Panc1 (cell line): Measurements from ENCODE around the gene DOLK.
"Not testable (repeated sequence)": the region's sequence is repeated elsewhere in the genome, so short reads cannot be mapped to it uniquely, and the experiment has no call there.

Source experiments
- TF ChIP-seq, protein P1 (sequence below), 2 experiments: IDR thresholded peaks; 2 replicates each; pipeline ENCODE4 v1.6.1; 2011 to 2012; ENCODE audit warnings: low read depth in 2 of 2, control low read depth in 1 of 2, low read length in 1 of 2, mild to moderate bottlenecking in 1 of 2, moderate library complexity in 1 of 2; ENCODE audit not compliant: insufficient read depth in 1 of 2
- TF ChIP-seq, protein P2 (sequence below): fragments of 450-650 bp; IDR thresholded peaks from 2 replicates; pipeline ENCODE4 v1.5.1; 2017; ENCODE audit warnings: mild to moderate bottlenecking

GRCh38 chr9:128944966-128945365 lies 2.4 kb downstream of the DOLK start:
- TF ChIP-seq, protein P1, sequence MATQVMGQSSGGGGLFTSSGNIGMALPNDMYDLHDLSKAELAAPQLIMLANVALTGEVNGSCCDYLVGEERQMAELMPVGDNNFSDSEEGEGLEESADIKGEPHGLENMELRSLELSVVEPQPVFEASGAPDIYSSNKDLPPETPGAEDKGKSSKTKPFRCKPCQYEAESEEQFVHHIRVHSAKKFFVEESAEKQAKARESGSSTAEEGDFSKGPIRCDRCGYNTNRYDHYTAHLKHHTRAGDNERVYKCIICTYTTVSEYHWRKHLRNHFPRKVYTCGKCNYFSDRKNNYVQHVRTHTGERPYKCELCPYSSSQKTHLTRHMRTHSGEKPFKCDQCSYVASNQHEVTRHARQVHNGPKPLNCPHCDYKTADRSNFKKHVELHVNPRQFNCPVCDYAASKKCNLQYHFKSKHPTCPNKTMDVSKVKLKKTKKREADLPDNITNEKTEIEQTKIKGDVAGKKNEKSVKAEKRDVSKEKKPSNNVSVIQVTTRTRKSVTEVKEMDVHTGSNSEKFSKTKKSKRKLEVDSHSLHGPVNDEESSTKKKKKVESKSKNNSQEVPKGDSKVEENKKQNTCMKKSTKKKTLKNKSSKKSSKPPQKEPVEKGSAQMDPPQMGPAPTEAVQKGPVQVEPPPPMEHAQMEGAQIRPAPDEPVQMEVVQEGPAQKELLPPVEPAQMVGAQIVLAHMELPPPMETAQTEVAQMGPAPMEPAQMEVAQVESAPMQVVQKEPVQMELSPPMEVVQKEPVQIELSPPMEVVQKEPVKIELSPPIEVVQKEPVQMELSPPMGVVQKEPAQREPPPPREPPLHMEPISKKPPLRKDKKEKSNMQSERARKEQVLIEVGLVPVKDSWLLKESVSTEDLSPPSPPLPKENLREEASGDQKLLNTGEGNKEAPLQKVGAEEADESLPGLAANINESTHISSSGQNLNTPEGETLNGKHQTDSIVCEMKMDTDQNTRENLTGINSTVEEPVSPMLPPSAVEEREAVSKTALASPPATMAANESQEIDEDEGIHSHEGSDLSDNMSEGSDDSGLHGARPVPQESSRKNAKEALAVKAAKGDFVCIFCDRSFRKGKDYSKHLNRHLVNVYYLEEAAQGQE (IDR thresholded peaks at IDR 0.05; ENCODE audit: insufficient read depth in 1 of 2, low read depth in 2 of 2, low read length in 1 of 2), result not testable (repeated sequence)
- TF ChIP-seq, protein P2, sequence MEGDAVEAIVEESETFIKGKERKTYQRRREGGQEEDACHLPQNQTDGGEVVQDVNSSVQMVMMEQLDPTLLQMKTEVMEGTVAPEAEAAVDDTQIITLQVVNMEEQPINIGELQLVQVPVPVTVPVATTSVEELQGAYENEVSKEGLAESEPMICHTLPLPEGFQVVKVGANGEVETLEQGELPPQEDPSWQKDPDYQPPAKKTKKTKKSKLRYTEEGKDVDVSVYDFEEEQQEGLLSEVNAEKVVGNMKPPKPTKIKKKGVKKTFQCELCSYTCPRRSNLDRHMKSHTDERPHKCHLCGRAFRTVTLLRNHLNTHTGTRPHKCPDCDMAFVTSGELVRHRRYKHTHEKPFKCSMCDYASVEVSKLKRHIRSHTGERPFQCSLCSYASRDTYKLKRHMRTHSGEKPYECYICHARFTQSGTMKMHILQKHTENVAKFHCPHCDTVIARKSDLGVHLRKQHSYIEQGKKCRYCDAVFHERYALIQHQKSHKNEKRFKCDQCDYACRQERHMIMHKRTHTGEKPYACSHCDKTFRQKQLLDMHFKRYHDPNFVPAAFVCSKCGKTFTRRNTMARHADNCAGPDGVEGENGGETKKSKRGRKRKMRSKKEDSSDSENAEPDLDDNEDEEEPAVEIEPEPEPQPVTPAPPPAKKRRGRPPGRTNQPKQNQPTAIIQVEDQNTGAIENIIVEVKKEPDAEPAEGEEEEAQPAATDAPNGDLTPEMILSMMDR, result not testable (repeated sequence)
